GM23338 (cell line): Measurements from ENCODE around the gene EVA1B. TPM values are rescaled to one million over a fixed set of nuclear protein-coding genes. Genes with fewer than 3 reads are reported as not detected.

Experiments
- ATAC-seq: fragments of 200-7000 bp; cut with Tn5 transposase; 3 replicates; pipeline ENCODE4 v1.9.1; 2020
- DNase-seq: peaks from one replicate; pipeline ENCODE4 v3.0.0-alpha.2; 2015; ENCODE audit warnings: low spot score
- H2AFZ ChIP-seq: fragments of 200-600 bp; sonication (generic); 2 replicates; pipeline ENCODE4 v1.8.0; 2016; ENCODE audit warnings: antibody characterized with exemption, mild to moderate bottlenecking, moderate library complexity
- H3F3A ChIP-seq: fragments of 200-600 bp; sonication (generic); replicated peaks from 2 replicates; pipeline ENCODE4 v1.8.0; 2017; ENCODE audit warnings: antibody characterized with exemption, mixed run types, low read depth
- H3K27ac ChIP-seq: fragments of 200-600 bp; sonication (generic); 2 replicates; pipeline ENCODE4 v1.6.1; 2016; ENCODE audit warnings: low read depth
- H3K27me3 ChIP-seq: fragments of 200-600 bp; sonication (generic); 2 replicates; pipeline ENCODE4 v1.8.0; 2016; ENCODE audit warnings: mild to moderate bottlenecking, mixed run types, moderate library complexity; ENCODE audit not compliant: insufficient read depth
- H3K36me3 ChIP-seq: fragments of 200-600 bp; sonication (generic); 2 replicates; pipeline ENCODE4 v1.8.0; 2016; ENCODE audit warnings: mild to moderate bottlenecking; ENCODE audit not compliant: insufficient read depth
- H3K4me1 ChIP-seq: fragments of 200-600 bp; sonication (generic); 2 replicates; pipeline ENCODE4 v1.8.0; 2016; ENCODE audit warnings: mild to moderate bottlenecking, moderate library complexity; ENCODE audit not compliant: insufficient read depth
- H3K4me2 ChIP-seq: fragments of 200-600 bp; sonication (generic); 2 replicates; pipeline ENCODE4 v1.7.1; 2017; ENCODE audit warnings: mixed run types
- H3K4me3 ChIP-seq: fragments of 200-600 bp; sonication (generic); 2 replicates; pipeline ENCODE4 v1.6.1; 2016; ENCODE audit warnings: mixed run types
- H3K79me2 ChIP-seq: fragments of 200-600 bp; sonication (generic); replicated peaks from 2 replicates; pipeline ENCODE4 v1.8.0; 2017; ENCODE audit warnings: mild to moderate bottlenecking; ENCODE audit not compliant: insufficient read depth
- H3K9me2 ChIP-seq: fragments of 200-600 bp; sonication (generic); 2 replicates; pipeline ENCODE4 v1.8.0; 2017; ENCODE audit not compliant: insufficient read depth
- H4K20me1 ChIP-seq: fragments of 200-600 bp; sonication (generic); replicated peaks from 2 replicates; pipeline ENCODE4 v1.8.0; 2017; ENCODE audit warnings: mild to moderate bottlenecking; ENCODE audit not compliant: insufficient read depth
- H3K27ac Mint-ChIP-seq: 2 replicates; pipeline ENCODE4 v1.8.0; 2020; ENCODE audit warnings: inconsistent platforms, mild to moderate bottlenecking, moderate library complexity, mixed read lengths
- H3K27me3 Mint-ChIP-seq: 3 replicates; pipeline ENCODE4 v1.8.0; 2022; ENCODE audit warnings: low read depth, mild to moderate bottlenecking, moderate library complexity, mixed read lengths, inconsistent platforms; ENCODE audit not compliant: insufficient read depth, poor library complexity
- H3K36me3 Mint-ChIP-seq: 3 replicates; pipeline ENCODE4 v1.8.0; 2021; ENCODE audit warnings: low read depth, mild to moderate bottlenecking, inconsistent platforms, moderate library complexity, mixed read lengths
- H3K4me1 Mint-ChIP-seq: 3 replicates; pipeline ENCODE4 v1.8.0; 2020; ENCODE audit warnings: mild to moderate bottlenecking, inconsistent platforms, mixed read lengths
- H3K4me3 Mint-ChIP-seq: 3 replicates; pipeline ENCODE4 v1.8.0; 2021; ENCODE audit warnings: moderate library complexity, mild to moderate bottlenecking, inconsistent platforms, mixed read lengths
- H3K9me3 Mint-ChIP-seq: 3 replicates; pipeline ENCODE4 v1.8.0; 2020; ENCODE audit warnings: moderate library complexity, mild to moderate bottlenecking, inconsistent platforms, mixed read lengths
- CREB1 ChIP-seq: fragments of 250-450 bp; sonication (Bioruptor Pico); IDR thresholded peaks from 2 replicates; pipeline ENCODE4 v1.5.0; 2020; ENCODE audit warnings: low read depth, mild to moderate bottlenecking, moderate library complexity
- CTCF ChIP-seq, 2 experiments: fragments of 200-600 bp in 1 of 2; sonication (generic) in 1 of 2; conservative IDR thresholded peaks; 2 replicates each; pipeline versions ENCODE4 v1.5.1 to v1.6.1; 2016 to 2017; ENCODE audit warnings: antibody characterized with exemption in 2 of 2, low read depth in 2 of 2, mild to moderate bottlenecking in 2 of 2, moderate library complexity in 1 of 2
- EZH2 ChIP-seq: fragments of 200-600 bp; sonication (generic); IDR thresholded peaks from one replicate; pipeline ENCODE4 v1.8.0; 2017; ENCODE audit warnings: antibody characterized with exemption, mild to moderate bottlenecking, low read depth; ENCODE audit not compliant: unreplicated experiment
- NANOG ChIP-seq: IDR thresholded peaks from 2 replicates; pipeline ENCODE4 v1.6.1; 2016; ENCODE audit warnings: antibody characterized with exemption, borderline replicate concordance
- polyA plus RNA-seq: library from polyadenylated mRNA; unstranded; fragments of >200 nt; fragmentation: Nextera tagmentation; extraction: Ambion mirVana; gene quantifications from 2 replicates; pipeline ENCODE4 v1.2.1, GENCODE V29; 2016
- total RNA-seq: library from RNA; depleted of rRNA; stranded (reverse); fragments of >200 nt; shearing (Covaris generic); gene quantifications from 2 replicates; pipeline ENCODE4 v1.2.3, GENCODE V29; 2014
- TF ChIP-seq, protein P1 (sequence below): fragments of 250-450 bp; sonication (Bioruptor Pico); IDR thresholded peaks from 2 replicates; pipeline ENCODE4 v1.5.0; 2020; ENCODE audit warnings: mild to moderate bottlenecking, moderate library complexity

Gene EVA1B
- total and polyA plus RNA-seq, 2 experiments from 2014 or later = 9.2 to 27.3 TPM

DNA sequence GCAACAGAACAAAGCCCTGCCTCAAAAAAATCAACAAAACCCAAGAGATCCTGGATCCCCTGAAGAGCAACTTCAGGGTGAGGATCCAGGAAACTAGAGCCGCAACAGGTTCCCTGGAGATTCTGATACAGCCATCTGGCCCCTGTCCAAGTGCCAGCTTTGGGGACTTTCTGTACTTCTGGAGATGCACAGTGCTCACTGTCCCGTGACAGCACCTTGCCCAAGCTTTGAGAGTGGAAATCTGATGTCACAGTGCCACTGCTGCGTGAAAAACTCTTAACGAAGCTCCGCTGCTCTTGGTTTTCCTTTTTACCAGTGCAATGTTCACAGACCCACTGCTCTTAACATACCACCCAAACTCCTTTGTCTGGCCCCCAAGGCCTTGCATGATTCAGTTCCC is 35.9 kb upstream of the EVA1B start:
- H3K4me3 Mint-ChIP-seq = no peak overlapping the region
- H3K9me3 Mint-ChIP-seq = no peaks in the 10 kb centered on the region
- DNase-seq = no peak
- no peaks in the 10 kb centered on the region; the same call in 1 of the 2 replicates for H4K20me1 ChIP-seq
- H3K4me1 ChIP-seq = no peaks in the 10 kb centered on the region
- no peak overlapping the region for H3K27ac ChIP-seq
- TF ChIP-seq NANOG (no peak), CTCF (conservative IDR thresholded peaks at IDR 0.05; ENCODE audit: low read depth in 2 of 2) (no peak), EZH2 (no peak)
- H3K79me2 ChIP-seq = peaks cover 11% of the 10 kb centered on the region
- peaks cover 47% of the 10 kb centered on the region for H3K36me3 Mint-ChIP-seq
- no peak overlapping the region for H3K4me3 ChIP-seq
- H3K27me3 Mint-ChIP-seq = peaks cover 5% of the 10 kb centered on the region
- 0 out of 2 replicates have a peak overlapping the region, but pooled peaks have one; percentile 37 for H3K27ac Mint-ChIP-seq
- no peak for ATAC-seq
- H3K4me1 Mint-ChIP-seq = no peaks in the 10 kb centered on the region; the same call in 2 of the 3 replicates
- H2AFZ ChIP-seq = no peak overlapping the region
- no peak overlapping the region for H3K4me2 ChIP-seq
- no peaks in the 10 kb centered on the region; the same call in 1 of the 2 replicates for H3K36me3 ChIP-seq
- no peaks in the 10 kb centered on the region for H3K9me2 ChIP-seq
- no peaks in the 10 kb centered on the region for H3K27me3 ChIP-seq
- H3F3A ChIP-seq = no peaks in the 10 kb centered on the region

GRCh38 chr1:36358514-36359084 is 35.2 kb upstream of the EVA1B start:
- Histone ChIP-seq H4K20me1 (no peaks in the 10 kb centered on the region; the same call in 1 of the 2 replicates), H3K4me1 (no peaks in the 10 kb centered on the region), H3F3A (no peaks in the 10 kb centered on the region), H3K27me3 (no peaks in the 10 kb centered on the region), H3K36me3 (peaks cover 3% of the 10 kb centered on the region; the same call in 1 of the 2 replicates), H3K27ac (no peak overlapping the region), H3K4me3 (no peak overlapping the region), H3K4me2 (no peak overlapping the region), H2AFZ (no peak overlapping the region), H3K9me2 (no peaks in the 10 kb centered on the region), H3K79me2 (peaks cover 5% of the 10 kb centered on the region)
- Mint-ChIP-seq H3K4me1 (no peaks in the 10 kb centered on the region; the same call in 2 of the 3 replicates), H3K4me3 (no peak overlapping the region), H3K27me3 (peaks cover 5% of the 10 kb centered on the region), H3K27ac (no peak overlapping the region), H3K9me3 (no peaks in the 10 kb centered on the region), H3K36me3 (peaks cover 54% of the 10 kb centered on the region)
- no peak for DNase-seq
- TF ChIP-seq, protein P1, sequence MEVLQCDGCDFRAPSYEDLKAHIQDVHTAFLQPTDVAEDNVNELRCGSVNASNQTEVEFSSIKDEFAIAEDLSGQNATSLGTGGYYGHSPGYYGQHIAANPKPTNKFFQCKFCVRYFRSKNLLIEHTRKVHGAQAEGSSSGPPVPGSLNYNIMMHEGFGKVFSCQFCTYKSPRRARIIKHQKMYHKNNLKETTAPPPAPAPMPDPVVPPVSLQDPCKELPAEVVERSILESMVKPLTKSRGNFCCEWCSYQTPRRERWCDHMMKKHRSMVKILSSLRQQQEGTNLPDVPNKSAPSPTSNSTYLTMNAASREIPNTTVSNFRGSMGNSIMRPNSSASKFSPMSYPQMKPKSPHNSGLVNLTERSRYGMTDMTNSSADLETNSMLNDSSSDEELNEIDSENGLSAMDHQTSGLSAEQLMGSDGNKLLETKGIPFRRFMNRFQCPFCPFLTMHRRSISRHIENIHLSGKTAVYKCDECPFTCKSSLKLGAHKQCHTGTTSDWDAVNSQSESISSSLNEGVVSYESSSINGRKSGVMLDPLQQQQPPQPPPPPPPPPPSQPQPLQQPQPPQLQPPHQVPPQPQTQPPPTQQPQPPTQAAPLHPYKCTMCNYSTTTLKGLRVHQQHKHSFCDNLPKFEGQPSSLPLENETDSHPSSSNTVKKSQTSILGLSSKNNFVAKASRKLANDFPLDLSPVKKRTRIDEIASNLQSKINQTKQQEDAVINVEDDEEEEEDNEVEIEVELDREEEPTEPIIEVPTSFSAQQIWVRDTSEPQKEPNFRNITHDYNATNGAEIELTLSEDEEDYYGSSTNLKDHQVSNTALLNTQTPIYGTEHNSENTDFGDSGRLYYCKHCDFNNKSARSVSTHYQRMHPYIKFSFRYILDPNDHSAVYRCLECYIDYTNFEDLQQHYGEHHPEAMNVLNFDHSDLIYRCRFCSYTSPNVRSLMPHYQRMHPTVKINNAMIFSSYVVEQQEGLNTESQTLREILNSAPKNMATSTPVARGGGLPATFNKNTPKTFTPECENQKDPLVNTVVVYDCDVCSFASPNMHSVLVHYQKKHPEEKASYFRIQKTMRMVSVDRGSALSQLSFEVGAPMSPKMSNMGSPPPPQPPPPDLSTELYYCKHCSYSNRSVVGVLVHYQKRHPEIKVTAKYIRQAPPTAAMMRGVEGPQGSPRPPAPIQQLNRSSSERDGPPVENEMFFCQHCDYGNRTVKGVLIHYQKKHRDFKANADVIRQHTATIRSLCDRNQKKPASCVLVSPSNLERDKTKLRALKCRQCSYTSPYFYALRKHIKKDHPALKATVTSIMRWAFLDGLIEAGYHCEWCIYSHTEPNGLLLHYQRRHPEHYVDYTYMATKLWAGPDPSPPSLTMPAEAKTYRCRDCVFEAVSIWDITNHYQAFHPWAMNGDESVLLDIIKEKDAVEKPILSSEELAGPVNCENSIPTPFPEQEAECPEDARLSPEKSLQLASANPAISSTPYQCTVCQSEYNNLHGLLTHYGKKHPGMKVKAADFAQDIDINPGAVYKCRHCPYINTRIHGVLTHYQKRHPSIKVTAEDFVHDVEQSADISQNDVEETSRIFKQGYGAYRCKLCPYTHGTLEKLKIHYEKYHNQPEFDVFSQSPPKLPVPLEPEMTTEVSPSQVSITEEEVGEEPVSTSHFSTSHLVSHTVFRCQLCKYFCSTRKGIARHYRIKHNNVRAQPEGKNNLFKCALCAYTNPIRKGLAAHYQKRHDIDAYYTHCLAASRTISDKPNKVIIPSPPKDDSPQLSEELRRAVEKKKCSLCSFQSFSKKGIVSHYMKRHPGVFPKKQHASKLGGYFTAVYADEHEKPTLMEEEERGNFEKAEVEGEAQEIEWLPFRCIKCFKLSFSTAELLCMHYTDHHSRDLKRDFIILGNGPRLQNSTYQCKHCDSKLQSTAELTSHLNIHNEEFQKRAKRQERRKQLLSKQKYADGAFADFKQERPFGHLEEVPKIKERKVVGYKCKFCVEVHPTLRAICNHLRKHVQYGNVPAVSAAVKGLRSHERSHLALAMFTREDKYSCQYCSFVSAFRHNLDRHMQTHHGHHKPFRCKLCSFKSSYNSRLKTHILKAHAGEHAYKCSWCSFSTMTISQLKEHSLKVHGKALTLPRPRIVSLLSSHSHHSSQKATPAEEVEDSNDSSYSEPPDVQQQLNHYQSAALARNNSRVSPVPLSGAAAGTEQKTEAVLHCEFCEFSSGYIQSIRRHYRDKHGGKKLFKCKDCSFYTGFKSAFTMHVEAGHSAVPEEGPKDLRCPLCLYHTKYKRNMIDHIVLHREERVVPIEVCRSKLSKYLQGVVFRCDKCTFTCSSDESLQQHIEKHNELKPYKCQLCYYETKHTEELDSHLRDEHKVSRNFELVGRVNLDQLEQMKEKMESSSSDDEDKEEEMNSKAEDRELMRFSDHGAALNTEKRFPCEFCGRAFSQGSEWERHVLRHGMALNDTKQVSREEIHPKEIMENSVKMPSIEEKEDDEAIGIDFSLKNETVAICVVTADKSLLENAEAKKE = no peak
- TF ChIP-seq CREB1 (CRISPR knock-in tag) = no peak
- ATAC-seq = no peak
